HFF-Myc (cell line): ENCODE results near the gene C11orf54.

Experiments
- DNase-seq: peaks from one replicate; pipeline ENCODE4 v3.0.0-alpha.2; 2011; ENCODE audit warnings: low read depth; ENCODE audit errors: extremely low read depth
- H3K4me3 ChIP-seq: replicated peaks from 2 replicates; pipeline ENCODE4 v1.5.1; 2011; ENCODE audit warnings: low read depth, mild to moderate bottlenecking, control low read depth, low read length
- CTCF ChIP-seq: IDR thresholded peaks from 2 replicates; pipeline ENCODE4 v1.5.1; 2012; ENCODE audit warnings: mild to moderate bottlenecking, low read depth, low read length, control low read depth; ENCODE audit errors: missing control alignments

Gene C11orf54

GRCh38 chr11:93710239-93710638 is 31.2 kb upstream of the C11orf54 start:
- no peak overlapping the region for H3K4me3 ChIP-seq
- no peak for TF ChIP-seq CTCF
- no peak for DNase-seq

GRCh38 chr11:93712678-93713077 is 28.8 kb upstream of the C11orf54 start:
- H3K4me3 ChIP-seq: no peak overlapping the region
- no peak for TF ChIP-seq CTCF
- DNase-seq: no peak

GRCh38 chr11:93715797-93716396 is 25.6 kb upstream of the C11orf54 start:
- H3K4me3 ChIP-seq: no peak overlapping the region
- DNase-seq: no peak
- no peak for TF ChIP-seq CTCF

- TF ChIP-seq CTCF: no peak
- DNase-seq: no peak
- no peak overlapping the region for H3K4me3 ChIP-seq
Measured at GRCh38 chr11:93717501-93717900, 24.0 kb upstream of the C11orf54 start.

- TF ChIP-seq CTCF: no peak
- DNase-seq: no peak
Measured at GRCh38 chr11:93718057-93718563, 23.4 kb upstream of the C11orf54 start.

GRCh38 chr11:93719310-93719709 is 22.2 kb upstream of the C11orf54 start:
- no peak for DNase-seq
- H3K4me3 ChIP-seq: no peak overlapping the region
- no peak for TF ChIP-seq CTCF

More at GRCh38 chr11:93718057-93718563, 23.4 kb upstream of the C11orf54 start:
- H3K4me3 ChIP-seq: no peak overlapping the region

GRCh38 chr11:93720522-93720921 is 20.9 kb upstream of the C11orf54 start:
- H3K4me3 ChIP-seq: no peak overlapping the region
- no peak for DNase-seq
- no peak for TF ChIP-seq CTCF
